NOMO-1 treated with DMSO at 0.1 percent for 48 hours (cell line): ENCODE results near the gene ADGRA1.
"Not testable (repeated sequence)": the region's sequence is repeated elsewhere in the genome, so short reads cannot be mapped to it uniquely, and the experiment has no call there.

Experiments
- DNase-seq: peaks from one replicate; lab custom pipeline; 2025; ENCODE audit not compliant: unreplicated experiment; lab: John Stamatoyannopoulos, UW

Gene ADGRA1

DNA sequence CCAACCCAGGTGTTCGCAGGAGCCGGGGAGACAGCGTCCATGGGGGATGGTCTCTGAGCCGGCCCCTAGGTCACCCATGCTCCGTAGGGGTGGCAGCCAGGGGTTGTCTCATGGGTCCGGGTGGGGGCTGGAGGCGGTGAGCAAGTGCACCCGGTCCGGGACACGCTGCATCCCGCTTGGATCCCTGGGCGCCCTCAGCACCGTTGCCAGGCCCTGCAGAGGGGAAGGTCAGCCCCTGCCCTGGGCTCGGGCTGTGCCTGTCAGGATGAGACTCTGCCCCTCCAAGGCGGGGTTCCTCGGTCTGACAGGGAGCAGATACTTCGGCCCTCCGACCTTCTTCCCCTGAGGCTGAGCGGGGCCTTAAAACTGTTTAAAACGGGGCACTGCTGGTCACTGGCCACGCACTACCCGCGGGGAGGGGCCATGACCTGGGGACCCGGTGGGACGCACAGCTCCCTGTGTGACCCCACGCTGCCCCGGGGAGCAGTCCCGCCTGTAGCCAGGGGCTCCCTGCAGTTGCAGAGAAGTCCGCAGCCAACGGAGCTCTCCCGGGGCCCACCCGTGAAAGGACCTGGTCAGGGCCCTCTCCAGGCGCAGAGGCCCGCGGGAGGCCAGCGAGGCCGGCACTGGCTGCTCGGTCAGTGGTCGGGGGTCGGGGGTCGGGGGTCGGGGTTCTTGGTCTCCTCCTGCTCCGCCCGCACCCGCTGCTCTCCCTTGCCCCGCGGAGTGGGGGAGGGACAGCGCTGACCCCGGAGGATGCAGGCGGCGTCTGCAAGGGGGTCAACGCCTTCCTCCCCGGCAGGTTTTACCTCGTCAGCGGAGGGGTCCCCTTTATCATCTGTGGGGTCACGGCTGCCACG lies 38.9 kb downstream of the ADGRA1 start:
- DNase-seq: no peak

DNA sequence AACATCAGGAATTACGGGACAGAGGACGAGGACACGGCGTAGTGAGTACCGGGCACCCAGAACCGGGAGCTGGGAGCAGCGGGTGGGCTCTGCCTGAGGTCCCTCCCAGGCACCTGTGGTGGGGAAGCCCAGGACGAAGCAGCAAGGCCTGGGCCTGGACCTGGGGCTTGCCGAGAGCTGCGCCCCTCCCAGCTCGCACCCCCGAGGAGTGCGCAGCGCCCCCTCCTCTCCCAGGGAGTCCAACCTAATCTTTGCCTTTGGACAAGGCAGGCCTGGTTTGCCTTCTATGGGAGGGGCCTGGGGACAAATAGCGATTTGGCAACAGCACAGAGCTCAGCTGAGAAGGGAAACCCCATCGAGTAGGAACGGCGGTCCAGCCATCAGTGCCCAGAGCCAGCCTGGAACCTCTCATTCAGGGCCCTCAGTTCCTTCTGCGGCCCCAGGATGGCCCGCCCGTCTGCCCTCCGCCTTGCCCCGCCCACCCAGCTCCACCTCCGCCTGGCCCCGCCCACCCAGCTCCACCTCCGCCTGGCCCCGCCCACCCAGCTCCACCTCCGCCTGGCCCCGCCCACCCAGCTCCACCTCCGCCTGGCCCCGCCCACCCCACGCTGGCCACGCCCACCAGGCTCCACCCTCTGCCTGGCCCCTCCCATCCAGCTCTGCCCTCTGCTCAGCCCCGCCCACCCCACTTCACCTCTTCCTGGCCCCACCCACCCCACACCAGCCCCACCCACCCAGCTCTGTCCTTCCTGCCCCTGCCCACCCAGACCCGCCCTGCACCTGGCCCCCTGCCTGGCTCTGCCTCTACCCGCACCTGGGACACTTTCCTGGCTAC lies 39.8 kb downstream of the ADGRA1 start:
- no peak for DNase-seq

DNA sequence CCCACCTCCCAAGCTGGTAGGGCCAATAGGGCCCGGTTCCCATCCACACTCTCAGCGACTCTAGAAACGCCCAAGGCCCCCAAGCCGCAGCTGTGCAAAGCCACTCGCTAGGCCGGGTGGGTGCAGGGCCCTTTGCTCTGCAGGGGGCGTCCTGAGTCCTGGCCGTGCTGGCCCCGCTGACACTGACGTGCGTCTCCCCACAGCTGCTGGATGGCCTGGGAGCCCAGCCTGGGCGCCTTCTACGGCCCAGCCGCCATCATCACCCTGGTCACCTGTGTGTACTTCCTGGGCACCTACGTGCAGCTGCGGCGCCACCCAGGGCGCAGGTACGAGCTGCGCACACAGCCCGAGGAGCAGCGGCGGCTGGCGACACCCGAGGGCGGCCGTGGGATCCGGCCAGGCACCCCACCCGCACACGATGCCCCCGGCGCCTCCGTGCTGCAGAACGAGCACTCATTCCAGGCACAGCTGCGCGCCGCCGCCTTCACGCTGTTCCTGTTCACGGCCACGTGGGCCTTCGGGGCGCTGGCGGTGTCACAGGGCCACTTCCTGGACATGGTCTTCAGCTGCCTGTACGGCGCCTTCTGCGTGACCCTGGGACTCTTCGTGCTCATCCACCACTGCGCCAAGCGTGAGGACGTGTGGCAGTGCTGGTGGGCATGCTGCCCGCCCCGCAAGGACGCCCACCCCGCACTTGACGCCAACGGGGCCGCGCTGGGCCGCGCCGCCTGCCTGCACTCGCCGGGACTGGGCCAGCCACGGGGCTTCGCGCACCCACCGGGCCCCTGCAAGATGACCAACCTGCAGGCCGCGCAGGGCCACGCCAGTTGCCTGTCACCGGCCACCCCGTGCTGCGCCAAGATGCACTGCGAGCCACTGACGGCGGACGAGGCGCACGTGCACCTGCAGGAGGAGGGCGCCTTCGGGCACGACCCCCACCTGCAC lies 40.7 kb downstream of the ADGRA1 start:
- DNase-seq: no peak

DNA sequence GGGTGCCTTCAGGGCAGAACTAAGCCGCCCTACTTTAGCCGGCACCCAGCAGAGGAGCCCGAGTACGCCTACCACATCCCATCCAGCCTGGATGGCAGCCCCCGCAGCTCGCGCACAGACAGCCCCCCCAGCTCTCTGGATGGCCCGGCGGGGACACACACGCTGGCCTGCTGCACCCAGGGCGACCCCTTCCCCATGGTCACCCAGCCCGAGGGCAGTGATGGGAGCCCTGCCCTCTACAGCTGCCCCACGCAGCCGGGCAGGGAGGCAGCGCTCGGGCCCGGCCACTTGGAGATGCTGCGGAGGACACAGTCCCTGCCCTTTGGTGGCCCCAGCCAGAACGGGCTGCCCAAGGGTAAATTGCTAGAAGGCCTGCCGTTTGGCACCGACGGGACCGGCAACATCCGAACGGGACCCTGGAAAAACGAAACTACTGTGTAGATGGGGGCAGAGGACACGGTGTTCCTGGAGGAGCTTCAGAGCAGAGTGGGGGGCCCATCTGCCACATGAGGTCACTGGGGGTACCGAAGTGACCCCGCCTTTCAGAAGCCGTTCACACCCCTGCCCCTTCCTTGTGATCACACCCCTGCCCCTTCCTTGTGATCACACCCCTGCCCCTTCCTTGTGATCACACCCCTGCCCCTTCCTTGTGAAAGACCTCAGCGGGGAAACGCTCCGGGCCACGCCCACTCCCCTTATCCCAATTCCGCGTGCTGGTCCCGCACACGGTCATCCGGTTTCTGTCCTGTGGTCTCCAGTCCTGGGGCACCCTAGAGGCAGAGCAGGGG lies 41.5 kb downstream of the ADGRA1 start:
- no peak for DNase-seq

DNA sequence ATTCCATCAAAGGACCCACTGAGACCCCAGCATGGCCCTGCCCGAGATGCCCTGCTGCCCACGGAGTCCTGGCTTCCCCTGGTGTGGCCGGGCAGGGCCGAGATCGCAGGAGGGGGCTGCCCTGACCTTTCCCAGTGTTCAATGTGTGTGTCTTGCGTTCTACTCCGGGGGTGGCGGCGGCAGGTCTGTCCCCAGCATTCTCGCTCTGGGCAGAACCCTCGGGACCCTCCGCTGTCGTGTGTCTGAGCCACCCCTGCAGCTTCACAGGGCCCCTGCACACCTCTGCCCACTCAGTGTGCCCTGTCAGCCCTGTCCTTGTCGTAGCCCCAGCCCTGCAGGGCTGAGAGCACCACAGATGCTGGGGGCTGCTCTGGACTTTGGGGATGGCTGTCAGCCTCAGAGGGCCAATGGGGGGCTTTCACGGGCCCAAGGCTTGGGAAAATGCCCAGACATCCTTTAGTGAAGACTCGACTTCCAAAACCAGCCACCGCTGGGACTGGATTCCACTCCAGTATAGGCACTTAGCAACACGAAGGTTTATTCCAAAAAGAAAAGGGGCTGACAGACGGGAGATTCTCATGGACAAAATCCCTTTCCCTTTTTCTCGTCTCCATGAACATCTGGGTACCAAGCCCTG lies 42.3 kb downstream of the ADGRA1 start:
- DNase-seq: no peak

DNA sequence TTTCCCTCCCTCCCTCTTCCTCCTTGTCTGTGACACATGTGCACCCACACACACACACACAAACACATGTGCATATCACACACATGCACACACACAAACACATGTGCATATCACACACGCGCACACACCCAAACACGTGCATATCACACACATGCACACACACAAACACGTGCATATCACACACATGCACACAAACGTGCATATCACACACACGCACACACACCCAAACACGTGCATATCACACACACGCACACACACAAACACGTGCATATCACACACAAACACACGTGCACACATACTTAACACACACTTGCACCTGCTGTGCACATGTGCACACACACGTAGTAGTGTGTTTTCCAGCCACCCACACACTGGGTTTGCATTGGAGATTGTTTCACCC lies 42.9 kb downstream of the ADGRA1 start:
- no peak for DNase-seq

DNA sequence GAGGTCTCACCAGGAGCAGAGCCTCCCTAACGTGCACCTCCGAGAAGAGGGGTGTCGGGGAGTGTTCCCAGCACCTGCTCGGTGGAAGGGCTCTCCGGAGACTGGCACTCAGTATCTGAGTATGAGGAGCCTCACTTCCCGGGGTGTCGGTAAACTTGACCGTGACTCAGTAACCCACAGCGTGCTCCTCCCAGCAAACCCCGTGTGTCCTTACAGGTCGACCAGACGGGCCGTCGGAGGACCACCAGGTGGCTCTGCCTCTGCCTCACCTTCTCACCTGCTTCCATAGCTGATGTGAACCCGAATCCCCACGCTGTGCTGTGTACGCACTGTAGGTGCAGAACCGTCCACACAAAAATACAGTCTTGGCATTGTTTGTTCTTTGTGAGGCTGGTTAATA lies 43.3 kb downstream of the ADGRA1 start:
- no peak for DNase-seq

DNA sequence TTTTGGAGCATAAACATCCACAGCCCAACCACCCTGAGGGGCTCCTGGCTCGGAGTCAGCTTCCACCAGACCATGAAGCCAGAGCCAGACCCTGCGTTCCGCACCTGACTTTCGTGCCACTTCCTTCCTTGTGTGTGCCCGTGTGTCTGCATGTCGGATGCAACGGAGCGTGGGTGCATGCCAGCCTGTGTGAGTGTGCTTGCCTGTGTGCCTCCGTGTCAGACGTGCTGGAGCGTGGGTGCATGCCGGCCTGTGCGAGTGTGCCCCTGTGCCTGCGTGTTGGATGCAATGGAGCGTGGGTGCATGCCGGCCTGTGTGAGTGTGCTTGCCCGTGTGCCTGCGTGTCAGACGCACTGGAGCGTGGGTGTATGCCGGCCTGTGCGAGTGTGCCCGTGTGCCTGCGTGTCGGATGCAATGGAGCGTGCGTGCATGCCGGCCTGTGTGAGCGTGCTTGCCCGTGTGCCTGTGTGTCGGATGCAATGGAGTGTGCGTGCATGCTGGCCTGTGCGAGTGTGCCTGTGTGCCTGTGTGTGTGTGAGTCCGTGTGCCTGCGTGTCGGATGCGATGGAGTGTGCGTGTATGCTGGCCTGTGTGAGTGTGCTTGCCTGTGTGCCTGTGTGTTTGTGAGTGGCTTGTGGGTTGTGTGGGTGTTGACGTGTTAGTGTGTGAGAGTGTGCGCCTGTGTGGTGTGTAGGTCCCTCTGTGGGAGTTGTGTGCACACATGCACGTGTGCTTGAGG lies 44.2 kb downstream of the ADGRA1 start:
- DNase-seq: no peak

DNA sequence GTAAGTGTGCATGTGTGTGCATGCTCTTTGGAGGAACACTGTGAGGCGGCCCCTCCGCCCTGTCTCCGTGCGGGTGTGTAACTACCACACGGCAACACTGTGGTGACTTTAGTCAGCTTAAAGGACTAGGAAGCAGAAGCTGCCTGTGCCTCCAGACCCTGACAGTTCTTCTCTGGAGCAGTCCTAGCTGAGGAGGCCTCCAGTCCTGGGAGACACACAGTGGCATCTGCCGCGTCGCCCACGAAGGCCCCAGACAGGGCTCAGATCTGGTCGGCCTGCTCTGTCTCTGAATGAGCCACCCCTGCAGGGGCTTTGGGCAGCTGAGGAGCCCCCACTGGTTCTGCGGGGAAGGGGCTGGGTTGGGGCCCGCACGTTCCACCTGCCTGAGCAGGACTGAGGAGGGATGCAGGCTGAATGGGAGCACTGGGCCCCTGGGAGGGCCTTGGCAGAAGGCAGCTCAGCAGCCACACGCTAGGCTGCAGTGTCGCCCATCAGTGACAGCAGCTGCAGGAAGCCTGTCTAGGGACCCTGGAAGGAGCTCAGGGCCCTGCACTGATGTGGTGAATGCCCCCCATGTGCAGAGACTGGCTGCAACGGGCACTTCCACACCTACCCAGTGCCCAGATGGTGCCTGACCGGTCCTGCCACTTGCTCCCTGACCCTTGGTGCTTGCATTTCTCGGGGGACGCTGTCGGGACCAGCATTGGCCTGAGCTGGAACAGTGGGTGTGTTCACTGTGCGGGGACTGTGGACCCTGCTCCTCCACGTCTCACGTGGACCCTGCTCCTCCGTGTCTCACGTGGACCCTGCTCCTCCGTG lies 45.0 kb downstream of the ADGRA1 start:
- DNase-seq: no peak

DNA sequence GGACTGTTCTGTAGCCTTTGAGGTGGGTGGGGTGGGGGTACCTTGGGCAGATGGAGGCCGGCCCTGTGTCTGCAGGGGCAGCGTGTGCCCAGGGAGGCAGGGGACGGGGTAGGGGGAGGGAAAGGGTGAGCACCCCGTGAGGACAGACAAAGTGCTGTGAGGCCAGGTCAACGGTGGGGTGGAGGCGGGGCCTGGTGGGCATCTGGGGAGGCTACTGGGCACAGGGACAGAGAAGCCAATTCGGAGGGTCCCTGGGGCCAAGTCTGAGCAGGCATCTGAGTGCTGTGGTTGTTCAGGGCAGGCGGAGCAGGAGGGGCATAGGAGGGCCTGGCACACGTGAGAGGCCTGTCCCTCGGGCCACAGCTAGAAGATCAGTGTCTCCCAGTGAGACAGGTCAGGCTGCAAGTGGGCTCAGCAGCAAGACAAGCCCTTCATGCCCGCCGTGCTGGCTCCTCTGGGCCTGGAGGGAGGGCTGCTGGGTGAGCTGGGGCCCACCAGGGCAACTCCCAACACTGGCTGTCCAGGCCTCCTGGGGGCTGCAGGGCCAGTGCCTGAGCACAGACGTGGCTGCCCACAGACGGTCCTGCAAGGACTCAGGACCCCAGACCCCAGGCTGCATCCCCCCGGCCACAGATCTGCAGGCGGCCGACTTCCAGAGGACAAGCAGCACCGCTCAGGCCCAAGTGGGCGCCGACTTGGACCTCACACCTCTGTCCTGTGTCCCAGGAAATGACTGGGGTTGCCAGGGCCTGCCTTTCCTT lies 45.9 kb downstream of the ADGRA1 start:
- no peak for DNase-seq

DNA sequence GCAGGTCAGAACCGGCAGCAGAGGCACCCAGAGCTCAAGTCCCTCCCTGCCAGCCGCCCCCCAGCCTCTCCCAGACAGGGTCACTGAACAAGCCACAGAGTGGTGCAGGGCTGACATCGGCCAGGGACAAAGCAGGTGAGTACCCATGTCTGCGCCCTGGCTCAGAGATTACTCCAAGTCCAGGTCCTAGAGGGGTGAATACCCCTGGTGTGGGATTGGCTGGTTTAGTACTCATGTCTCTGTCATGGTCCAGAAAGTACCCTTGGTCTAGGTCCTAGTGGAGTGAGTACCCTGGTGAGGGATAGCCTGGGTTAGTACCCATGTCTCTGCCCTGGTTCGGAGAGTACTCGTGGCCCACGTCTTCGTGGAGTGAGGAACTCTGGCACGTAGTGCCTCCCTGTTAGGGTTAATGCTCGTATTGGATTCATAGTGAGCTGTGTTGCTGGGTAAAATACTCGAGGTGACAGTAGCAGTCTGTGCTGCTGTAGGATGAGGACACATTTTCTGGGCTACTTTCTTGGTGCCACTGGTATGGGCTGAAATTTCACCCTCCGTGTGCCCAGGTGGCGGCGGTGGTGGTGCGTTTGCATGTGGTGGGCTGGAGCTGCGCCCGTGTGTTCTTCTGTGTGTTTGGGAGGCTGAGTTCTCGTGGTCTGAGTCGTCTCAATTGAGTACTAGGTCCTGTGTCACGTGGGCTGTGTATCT lies 46.8 kb downstream of the ADGRA1 start:
- DNase-seq: no peak

DNA sequence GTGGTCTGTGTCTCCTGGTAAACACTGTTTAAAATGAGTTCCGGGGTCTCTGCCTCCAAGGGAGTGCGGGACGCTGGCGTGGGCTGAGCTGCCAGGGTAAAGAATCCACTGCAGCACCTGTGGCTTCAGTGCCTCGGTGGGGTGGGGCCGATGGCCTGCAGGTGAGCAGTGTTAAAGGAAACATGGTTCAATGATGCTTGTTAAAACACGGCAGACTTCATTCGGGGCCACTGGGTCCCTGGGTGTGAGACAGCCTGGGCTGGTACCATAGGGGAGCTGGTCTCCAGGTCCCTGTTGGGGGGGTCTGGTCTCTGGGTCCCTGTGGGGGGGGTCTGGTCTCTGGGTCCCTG lies 47.4 kb downstream of the ADGRA1 start:
- no peak for DNase-seq

DNA sequence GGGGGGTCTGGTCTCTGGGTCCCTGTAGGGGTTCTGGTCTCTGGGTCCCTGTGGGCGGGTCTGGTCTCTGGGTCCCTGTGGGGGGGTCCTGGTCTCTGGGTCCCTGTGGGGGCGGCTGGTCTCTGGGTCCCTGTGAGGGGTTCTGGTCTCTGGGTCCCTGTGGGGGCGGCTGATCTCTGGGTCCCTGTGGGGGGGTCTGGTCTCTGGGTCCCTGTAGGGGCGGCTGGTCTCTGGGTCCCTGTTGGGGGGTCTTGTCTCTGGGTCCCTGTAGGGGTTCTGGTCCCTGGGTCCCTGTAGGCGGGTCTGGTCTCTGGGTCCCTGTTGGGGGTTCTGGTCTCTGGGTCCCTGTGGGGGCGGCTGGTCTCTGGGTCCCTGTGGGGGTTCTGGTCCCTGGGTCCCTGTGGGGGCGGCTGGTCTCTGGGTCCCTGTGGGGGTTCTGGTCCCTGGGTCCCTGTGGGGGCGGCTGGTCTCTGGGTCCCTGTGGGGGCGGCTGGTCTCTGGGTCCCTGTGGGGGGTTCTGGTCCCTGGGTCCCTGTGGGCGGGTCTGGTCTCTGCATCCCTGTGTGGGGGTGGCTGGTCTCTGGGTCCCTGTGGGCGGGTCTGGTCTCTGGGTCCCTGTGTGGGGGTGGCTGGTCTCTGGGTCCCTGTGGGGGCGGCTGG lies 49.9 kb downstream of the ADGRA1 start:
- DNase-seq: not testable (repeated sequence)

DNA sequence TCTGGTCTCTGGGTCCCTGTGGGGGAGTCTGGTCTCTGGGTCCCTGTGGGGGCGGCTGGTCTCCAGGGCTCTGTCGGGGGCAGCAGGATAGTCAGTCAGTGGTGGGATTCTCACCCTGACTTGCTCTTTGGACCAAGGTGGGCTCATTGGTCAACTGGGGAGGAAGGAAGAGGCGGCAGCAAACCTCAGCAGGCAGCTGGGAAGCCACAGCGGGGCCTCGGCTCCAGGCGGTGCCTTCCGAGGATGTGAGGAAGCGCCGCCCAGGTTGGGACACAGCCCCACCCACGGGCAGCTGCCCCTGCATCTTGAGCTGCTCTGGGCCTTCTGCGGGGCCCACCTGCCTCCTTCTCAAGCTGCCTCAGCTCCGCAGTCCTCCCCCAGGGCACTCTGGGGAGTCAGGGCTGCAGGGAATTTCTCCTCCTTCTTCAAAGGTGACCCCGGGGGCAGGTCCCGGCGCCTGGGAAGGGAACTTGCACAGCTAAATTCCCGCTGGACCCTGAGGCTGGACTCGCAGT lies 51.9 kb downstream of the ADGRA1 start:
- no peak for DNase-seq

DNA sequence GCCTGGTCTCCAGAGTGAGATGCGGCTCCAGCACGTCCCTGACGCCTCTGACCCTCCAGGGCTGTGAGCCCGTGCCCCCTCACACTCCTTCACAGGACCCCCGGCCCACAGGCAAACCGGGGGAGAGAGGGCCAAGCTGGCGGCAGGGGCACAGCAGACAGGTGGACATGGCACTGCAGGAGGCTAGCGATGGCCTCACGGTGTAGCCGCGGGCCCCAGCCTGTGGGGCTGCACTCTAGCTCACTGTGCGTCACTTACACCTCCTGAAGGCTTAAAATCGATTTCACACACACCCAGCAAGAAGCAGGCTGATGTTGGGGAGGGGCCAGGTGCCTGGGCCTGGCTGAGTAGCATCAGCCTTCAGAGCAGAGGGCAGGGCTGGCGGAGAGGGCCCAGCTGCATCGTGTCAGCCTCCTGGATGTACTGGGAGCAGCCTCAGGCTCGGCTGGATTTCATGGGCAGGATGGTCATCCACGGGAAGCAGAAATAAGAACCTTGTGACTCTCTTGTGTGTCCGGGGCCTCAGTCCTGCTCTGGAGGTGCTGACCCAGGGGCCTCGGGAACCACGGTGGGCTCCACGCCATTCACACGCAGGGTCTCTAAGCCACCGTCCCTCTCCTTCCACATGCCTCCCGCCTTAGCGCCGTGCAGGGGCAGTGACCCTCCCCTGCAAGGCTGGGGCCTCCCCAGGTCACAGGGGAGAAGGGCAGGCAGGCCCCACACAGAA lies 52.9 kb downstream of the ADGRA1 start:
- no peak for DNase-seq
